HTR-8/SVneo (cell line): ENCODE measurements around the gene PLK5.
"Not testable (repeated sequence)": the region's sequence is repeated elsewhere in the genome, so short reads cannot be mapped to it uniquely, and the experiment has no call there.

Experiments
- DNase-seq: peaks from one replicate; pipeline ENCODE4 v3.0.0; 2011; ENCODE audit warnings: low spot score, mixed read lengths; ENCODE audit not compliant: insufficient read length
- FAIRE-seq: peaks from 2 replicates; lab custom pipeline; 2011; peaks lifted over from hg19 to GRCh38; lab: Jason Lieb, UNC

The PLK5 gene

DNA sequence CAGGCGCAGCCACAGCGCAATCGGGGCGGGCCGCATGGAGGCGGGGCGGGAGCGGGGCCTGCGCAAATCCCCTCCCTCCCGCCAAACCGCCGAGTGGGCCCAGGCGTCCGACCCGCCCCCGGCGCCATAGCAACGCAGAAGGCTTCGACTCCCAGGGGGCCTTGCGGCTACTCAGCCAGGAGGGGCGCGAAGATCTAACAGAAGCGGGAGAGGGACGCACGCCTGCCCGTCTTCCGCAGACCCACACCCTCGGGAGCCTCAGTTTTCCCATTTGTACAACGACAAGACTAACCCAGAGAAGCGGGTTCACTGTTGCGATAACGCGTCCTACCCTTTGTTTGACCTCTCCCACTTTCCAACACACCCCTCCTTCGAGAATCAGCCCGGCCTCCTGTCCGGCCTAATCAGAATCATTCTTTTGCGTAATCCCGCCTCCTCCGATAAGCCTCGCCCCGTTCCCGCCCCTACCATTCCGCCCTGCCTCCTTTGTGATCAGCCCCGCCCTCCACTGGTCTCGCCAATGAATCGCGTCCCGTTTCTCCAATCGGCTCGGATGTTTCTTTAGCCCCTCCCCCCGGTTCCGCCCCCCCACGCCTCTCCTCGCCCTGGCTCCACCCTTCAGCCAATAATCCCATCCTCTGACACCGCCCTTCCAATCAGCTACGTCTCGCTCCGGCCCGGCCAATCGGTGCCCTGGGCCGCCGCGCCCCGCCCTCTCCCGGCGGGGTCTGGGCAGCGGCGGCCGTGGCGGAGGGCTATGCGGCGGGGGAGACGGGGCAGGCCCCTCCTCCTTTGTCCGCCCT lies 33.4 kb upstream of the PLK5 start, which contains the start of gene PCSK4:
PCSK4 (minus strand) TSS at position 40 of the 803 bp plus-strand sequence; CDS start at position 36, 4 bp downstream.
- FAIRE-seq: peak; percentile 99

GRCh38 chr19:1491114-1491848 lies 32.6 kb upstream of the PLK5 start, which contains the start of gene REEP6:
Gene REEP6, plus strand, starts transcription at chr19:1491181. Its CDS starts 89 bp downstream, at chr19:1491270.
- DNase-seq (no peak), FAIRE-seq (no peak)

More for the DNA sequence above, 33.4 kb upstream of the PLK5 start, which contains the start of gene PCSK4:
- peak; percentile 91 for DNase-seq

GRCh38 chr19:1491849-1492170 lies 32.1 kb upstream of the PLK5 start:
- no peak for FAIRE-seq
- DNase-seq: no peak

DNA sequence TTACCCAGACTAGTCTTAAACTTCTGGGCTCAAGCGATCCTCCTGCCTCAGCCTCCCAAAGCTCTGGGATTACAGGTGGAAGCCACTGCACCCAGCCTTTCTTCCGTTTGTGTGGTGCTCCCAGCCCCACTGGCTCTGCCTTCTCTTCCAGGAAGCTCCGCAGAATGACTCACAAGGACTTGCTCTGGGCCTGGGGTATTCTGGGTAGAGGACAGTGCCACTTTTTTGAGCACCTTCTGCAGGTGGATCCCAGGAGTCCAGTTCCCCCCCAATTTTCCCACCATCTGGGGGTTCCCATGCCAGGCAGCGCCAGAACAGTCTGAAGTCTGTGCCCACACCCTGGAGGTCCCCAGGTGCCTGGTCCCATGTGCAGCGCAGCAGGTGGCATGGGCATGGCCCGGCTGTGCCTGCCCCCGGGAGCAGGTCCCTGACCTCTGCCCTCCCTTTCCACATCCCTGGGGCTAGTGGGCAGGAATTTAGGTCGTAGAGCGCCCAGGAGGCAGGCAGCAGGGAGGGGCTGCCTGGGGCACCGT lies 31.3 kb upstream of the PLK5 start:
- FAIRE-seq (no peak), DNase-seq (no peak)

DNA sequence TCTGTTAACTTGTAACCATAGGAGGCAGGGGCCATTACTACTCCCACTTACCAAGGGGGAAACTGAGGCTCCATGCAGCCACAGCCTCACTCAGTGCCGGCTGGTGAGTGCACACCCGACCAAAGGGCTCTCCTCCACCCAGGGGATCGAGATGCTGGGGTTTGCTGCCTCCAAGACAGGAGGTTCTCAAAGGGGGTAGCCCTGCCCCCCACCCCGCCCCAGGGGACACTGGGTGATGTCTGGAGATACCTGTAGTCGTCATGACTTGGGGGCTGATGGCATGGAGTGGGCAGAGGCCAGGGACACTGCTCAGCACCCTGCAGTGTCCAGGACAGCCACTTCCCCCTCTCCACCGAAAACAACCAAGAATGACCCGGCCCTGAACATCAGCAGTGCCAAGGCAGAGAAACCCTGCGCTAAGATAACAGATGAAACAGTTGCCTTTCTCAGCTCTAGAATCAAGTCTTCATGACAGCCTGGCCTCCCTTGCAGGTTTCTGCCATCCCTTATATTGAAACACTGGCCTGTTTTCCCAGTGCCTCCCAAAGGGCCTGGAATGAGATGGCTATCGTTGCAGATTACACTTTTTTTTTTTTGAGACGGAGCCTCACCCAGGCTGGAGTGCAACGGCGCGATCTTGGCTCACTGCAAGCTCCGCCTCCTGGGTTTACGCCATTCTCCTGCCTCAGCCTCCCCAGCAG lies 29.6 kb upstream of the PLK5 start:
- FAIRE-seq (no peak), DNase-seq (no peak)

GRCh38 chr19:1495051-1495798 lies 28.7 kb upstream of the PLK5 start:
- DNase-seq (no peak), FAIRE-seq (no peak)

DNA sequence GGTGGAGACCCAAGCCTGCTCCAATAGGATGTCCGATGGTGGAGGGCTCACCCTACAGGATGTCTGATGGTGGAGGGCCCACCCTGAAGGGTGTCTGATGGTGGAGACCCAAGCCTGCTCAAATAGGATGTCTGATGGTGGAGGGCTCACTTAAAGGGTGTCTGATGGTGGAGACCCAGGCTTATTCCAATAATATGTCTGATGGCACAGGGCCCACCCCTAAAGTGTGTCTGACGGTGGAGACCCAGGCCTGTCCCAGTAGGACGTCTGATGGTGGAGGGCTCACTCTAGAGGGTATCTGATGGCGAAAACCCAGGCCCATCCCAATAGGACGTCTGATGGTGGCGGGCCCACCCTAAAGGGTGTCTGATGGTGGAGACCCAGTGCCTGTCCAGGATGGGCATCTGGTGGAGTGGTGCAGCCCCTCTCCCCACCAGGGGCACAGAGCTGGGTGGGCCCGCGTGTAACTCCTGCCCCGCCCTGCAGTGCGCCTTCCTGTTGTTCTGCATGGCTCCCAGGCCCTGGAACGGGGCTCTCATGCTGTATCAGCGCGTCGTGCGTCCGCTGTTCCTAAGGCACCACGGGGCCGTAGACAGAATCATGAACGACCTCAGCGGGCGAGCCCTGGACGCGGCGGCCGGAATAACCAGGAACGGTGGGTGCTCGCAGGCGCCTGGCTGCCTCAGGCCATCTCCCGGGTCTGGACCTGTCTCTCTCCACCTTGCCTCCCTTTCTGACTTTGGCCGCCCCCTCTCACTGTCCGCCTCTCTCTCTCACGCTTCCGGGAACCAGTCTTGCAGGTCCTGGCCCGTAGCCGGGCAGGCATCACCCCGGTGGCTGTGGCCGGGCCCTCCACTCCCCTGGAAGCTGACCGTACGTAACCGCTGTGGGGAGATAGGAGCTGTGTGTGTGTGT lies 27.8 kb upstream of the PLK5 start:
- FAIRE-seq (no peak), DNase-seq (no peak)

- FAIRE-seq (no peak), DNase-seq (no peak)
Observed at GRCh38 chr19:1496714-1497577, 26.9 kb upstream of the PLK5 start.

DNA sequence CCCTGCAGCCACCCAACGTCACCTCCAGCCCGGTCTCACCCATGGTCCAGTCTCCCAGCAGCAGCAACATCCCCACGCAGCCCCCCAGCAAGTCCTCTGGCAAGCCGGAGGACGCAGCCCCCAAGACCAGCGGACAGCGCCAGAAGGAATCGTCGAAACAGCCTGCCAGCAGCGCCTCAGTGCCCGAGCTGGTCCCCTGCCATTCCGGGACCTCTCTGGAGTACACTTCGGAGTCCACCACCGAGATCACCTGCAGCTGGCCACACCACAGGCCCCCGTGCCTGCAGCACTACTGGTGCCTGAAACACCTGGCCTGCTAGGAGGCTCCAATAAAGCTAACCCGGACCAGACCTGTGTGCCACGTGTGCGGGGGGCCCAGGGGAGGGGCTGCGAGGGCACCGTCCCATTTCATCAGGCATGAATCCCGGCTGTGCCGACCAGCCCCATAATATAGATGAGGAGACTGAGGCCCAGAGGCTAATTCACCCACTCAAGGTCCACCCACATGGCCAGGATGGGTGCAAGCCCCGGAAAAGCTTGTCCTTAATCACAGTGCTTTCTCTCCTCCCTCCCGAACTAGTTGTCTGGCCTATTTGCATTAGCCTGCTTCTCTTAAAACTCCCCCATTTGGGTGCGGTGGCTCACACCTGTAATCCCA lies 26.2 kb upstream of the PLK5 start:
- FAIRE-seq: no peak
- DNase-seq: no peak

DNA sequence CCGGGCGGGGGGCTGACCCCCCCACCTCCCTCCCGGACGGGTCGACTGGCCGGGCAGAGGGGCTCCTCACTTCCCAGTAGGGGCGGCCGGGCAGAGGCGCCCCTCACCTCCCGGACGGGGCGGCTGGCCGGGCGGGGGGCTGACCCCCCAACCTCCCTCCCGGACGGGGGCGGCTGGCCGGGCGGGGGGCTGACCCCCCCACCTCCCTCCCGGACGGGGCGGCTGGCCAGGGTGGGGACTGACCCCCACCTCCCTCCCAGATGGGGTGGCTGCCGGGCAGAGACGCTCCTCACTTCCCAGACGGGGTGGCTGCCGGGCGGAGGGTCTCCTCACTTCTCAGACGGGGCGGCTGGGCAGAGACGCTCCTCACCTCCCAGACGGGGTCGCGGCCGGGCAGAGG lies 24.6 kb upstream of the PLK5 start:
- not testable (repeated sequence) for FAIRE-seq, DNase-seq

- FAIRE-seq (no peak), DNase-seq (no peak)
Observed at GRCh38 chr19:1501200-1501595, 22.7 kb upstream of the PLK5 start.

DNA sequence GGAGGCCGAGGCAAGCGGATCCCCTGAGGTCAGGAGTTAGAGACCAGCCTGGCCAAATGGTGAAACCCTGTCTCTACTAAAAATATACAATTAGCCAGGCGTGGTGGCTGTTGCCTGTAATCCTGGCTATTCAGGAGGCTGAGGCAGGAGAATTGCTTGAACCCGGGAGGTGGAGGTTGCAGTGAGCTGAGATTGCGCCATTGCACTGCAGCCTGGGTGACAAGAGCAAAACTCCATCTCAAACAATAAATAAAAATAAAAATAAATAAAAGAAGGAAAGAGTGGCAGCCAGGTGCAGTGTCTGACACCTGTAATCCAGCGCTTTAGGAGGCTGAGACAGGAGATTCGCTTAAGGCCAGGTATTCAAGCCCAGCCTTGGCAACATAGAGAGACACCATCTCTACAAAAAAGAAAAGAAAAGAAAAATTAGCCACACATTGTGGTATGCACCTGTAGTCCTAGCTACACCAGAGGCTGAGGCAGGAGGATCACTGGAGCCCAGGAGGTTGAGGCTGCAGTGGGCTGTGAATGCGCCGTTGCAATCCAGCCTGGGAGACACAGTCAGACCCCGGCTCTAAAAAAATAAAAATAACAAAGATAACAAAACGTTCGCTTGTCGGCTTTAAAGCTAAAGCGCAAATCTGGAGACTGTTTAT lies 21.3 kb upstream of the PLK5 start:
- FAIRE-seq (no peak), DNase-seq (no peak)

DNA sequence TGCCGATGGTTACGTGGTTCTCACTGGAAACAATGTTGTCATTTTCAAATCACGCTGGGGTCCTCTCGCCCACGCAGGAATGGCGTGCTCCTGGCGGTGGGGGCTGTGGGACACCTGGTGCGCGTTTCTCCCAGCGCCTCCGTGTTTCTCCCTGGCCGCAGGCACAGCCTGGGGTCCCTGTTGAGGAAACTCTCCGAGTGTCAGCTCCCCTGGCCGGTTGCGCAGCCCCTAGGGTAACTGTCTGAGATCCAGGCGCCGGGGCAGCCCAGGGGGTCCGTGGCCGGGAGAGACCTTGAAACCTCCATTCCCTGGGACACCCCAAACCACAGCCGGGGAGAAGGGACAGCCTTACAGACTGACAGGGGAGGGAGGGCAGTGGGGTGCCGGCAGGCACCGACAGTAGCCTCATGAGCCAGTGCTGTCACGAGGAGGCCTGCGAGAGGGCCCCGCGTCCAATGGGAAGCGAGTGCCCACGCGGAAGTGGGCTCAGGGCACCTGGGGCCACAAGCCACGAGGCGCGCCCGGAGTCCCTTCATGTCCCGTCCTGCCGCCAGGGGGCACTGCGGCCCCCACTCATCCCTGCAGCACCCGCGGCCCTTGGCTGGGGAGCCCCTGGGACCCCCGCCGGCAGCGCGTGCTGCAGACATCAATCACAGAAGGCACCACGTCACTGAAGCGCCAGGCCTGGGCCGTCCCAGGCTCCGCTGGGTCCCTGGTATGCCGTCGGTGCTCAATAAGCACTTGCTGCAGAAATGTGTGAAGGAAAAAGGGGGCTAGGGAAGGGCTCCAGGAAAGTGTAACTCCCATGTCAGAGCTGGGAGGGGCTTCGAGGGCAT lies 20.6 kb upstream of the PLK5 start:
- no peak for DNase-seq
- FAIRE-seq: no peak

DNA sequence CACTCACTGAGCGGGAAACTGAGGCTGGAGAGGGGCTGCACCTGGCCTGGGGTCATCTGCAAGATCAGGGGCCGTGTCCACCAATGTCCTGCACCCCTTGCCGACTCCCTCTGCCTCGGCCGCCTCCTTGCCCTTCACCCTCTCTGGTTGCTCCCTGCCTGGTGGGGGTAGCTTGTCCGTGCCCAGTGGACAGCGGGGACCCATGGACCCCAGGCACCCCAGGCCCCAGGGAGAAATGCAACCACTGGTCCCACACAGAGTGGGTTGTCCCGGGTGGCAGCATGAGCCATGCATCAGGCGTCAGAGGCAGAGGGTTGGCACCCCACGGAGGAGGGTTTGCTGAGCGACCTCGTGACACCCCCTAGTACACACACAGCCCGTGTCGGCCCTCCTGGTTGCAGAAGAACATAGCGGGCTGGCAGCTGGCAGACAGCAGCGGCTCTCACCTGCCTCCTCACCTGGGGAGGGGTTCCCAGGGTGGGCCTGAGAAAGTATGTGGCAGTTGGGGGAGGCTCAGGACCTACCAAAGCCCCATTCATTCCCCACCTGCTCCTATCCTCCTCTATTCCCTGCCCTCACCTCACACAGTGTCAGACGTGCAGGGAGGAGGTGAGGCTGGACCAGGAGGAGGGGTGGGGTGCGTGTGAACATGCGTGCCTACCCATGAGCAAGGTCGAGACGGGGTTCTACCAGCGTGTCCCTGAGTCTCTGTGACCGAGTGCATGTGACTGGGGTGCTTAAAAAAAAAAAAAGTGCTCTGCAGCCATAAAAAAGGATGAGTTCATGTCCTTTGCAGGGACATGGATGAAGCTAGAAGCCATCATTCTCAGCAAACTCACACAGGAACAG lies 19.7 kb upstream of the PLK5 start:
- FAIRE-seq: no peak
- no peak for DNase-seq

- no peak for DNase-seq
- FAIRE-seq: no peak
Observed at GRCh38 chr19:1505012-1505411, 18.9 kb upstream of the PLK5 start.
